HEK293 (cell line): ENCODE data around the gene CXADR.

ENCODE experiments used
- KLF16 ChIP-seq: fragments of 450-650 bp; formaldehyde crosslinking; IDR thresholded peaks from 2 replicates; pipeline ENCODE4 v1.5.1; 2017; ENCODE audit warnings: missing biosample characterization, missing genetic modification characterization
- KLF7 ChIP-seq: fragments of 450-650 bp; formaldehyde crosslinking; IDR thresholded peaks from 2 replicates; pipeline ENCODE4 v1.5.1; 2016; ENCODE audit warnings: missing biosample characterization, missing genetic modification characterization, borderline replicate concordance
- PRDM1 ChIP-seq: fragments of 450-650 bp; formaldehyde crosslinking; IDR thresholded peaks from 2 replicates; pipeline ENCODE4; 2016; ENCODE audit warnings: missing biosample characterization, missing genetic modification characterization
- SETDB1 ChIP-seq: IDR thresholded peaks from one replicate; pipeline ENCODE4 v1.6.1; 2017; ENCODE audit warnings: mild to moderate bottlenecking, low read length, moderate library complexity, mixed read lengths; ENCODE audit not compliant: insufficient read length
- SP2 ChIP-seq: fragments of 450-650 bp; formaldehyde crosslinking; IDR thresholded peaks from 2 replicates; pipeline ENCODE4 v1.5.1; 2016; ENCODE audit warnings: missing biosample characterization, missing genetic modification characterization
- ZBTB8A ChIP-seq: fragments of 450-650 bp; formaldehyde crosslinking; IDR thresholded peaks from 2 replicates; pipeline ENCODE4 v1.5.1; 2016; ENCODE audit warnings: missing biosample characterization, missing genetic modification characterization
- ZEB2 ChIP-seq: fragments of 450-650 bp; formaldehyde crosslinking; IDR thresholded peaks from 2 replicates; pipeline ENCODE4 v1.5.1; 2016; ENCODE audit warnings: missing biosample characterization, missing genetic modification characterization
- ZNF169 ChIP-seq: fragments of 450-650 bp; formaldehyde crosslinking; IDR thresholded peaks from 2 replicates; pipeline ENCODE4 v1.5.1; 2016; ENCODE audit warnings: missing biosample characterization, missing genetic modification characterization
- ZNF19 ChIP-seq: fragments of 450-650 bp; formaldehyde crosslinking; IDR thresholded peaks from 2 replicates; pipeline ENCODE4; 2016; ENCODE audit warnings: missing biosample characterization, missing genetic modification characterization, low read depth
- ZNF214 ChIP-seq: fragments of 450-650 bp; formaldehyde crosslinking; IDR thresholded peaks from 2 replicates; pipeline ENCODE4 v1.5.1; 2017; ENCODE audit warnings: missing biosample characterization, mild to moderate bottlenecking, missing genetic modification characterization, borderline replicate concordance
- ZNF239 ChIP-seq: fragments of 450-650 bp; formaldehyde crosslinking; IDR thresholded peaks from 2 replicates; pipeline ENCODE4 v1.5.1; 2016; ENCODE audit warnings: missing biosample characterization, missing genetic modification characterization
- ZNF366 ChIP-seq: fragments of 450-650 bp; formaldehyde crosslinking; conservative IDR thresholded peaks from 2 replicates; pipeline ENCODE4 v1.5.1; 2016; ENCODE audit warnings: missing biosample characterization, missing genetic modification characterization
- ZNF391 ChIP-seq: fragments of 450-650 bp; formaldehyde crosslinking; IDR thresholded peaks from 2 replicates; pipeline ENCODE4 v1.5.1; 2016; ENCODE audit warnings: low read depth, missing biosample characterization, missing genetic modification characterization, borderline replicate concordance
- ZNF394 ChIP-seq: fragments of 450-650 bp; formaldehyde crosslinking; IDR thresholded peaks from 2 replicates; pipeline ENCODE4 v1.5.1; 2016; ENCODE audit warnings: missing biosample characterization, missing genetic modification characterization, mild to moderate bottlenecking, moderate library complexity, borderline replicate concordance
- ZNF48 ChIP-seq: fragments of 450-650 bp; formaldehyde crosslinking; IDR thresholded peaks from 2 replicates; pipeline ENCODE4 v1.5.1; 2016; ENCODE audit warnings: missing biosample characterization, missing genetic modification characterization
- ZNF623 ChIP-seq: fragments of 450-650 bp; formaldehyde crosslinking; IDR thresholded peaks from 2 replicates; pipeline ENCODE4 v1.5.1; 2016; ENCODE audit warnings: missing biosample characterization, missing genetic modification characterization
- ZSCAN16 ChIP-seq: fragments of 450-650 bp; formaldehyde crosslinking; IDR thresholded peaks from 2 replicates; pipeline ENCODE4 v1.5.1; 2016; ENCODE audit warnings: missing biosample characterization, missing genetic modification characterization
- ZSCAN23 ChIP-seq: fragments of 450-650 bp; formaldehyde crosslinking; IDR thresholded peaks from 2 replicates; pipeline ENCODE4 v1.5.1; 2016; ENCODE audit warnings: missing biosample characterization, missing genetic modification characterization
- TF ChIP-seq, protein P1 (sequence below): fragments of 450-650 bp; formaldehyde crosslinking; IDR thresholded peaks from 2 replicates; pipeline ENCODE4 v1.5.1; 2016; ENCODE audit warnings: missing biosample characterization, missing genetic modification characterization, low read depth
- TF ChIP-seq, protein P2 (sequence below): fragments of 450-650 bp; formaldehyde crosslinking; IDR thresholded peaks from 2 replicates; pipeline ENCODE4 v1.5.1; 2016; ENCODE audit warnings: missing biosample characterization, missing genetic modification characterization
- TF ChIP-seq, protein P3 (sequence below): fragments of 450-650 bp; formaldehyde crosslinking; optimal IDR thresholded peaks from 2 replicates; pipeline ENCODE3; 2016; ENCODE audit warnings: missing biosample characterization, mild to moderate bottlenecking, missing genetic modification characterization
- TF ChIP-seq, protein P4 (sequence below): fragments of 450-650 bp; formaldehyde crosslinking; conservative IDR thresholded peaks from 2 replicates; pipeline ENCODE4 v1.5.1; 2016; ENCODE audit warnings: low read depth, missing biosample characterization, missing genetic modification characterization
- TF ChIP-seq, protein P5 (sequence below): fragments of 450-650 bp; formaldehyde crosslinking; IDR thresholded peaks from 2 replicates; pipeline ENCODE4 v1.5.1; 2016; ENCODE audit warnings: missing biosample characterization, missing genetic modification characterization, borderline replicate concordance
- TF ChIP-seq, protein P6 (sequence below): fragments of 450-650 bp; formaldehyde crosslinking; IDR thresholded peaks from 2 replicates; pipeline ENCODE4 v1.5.1; 2016; ENCODE audit warnings: missing biosample characterization, missing genetic modification characterization

CXADR gene

DNA sequence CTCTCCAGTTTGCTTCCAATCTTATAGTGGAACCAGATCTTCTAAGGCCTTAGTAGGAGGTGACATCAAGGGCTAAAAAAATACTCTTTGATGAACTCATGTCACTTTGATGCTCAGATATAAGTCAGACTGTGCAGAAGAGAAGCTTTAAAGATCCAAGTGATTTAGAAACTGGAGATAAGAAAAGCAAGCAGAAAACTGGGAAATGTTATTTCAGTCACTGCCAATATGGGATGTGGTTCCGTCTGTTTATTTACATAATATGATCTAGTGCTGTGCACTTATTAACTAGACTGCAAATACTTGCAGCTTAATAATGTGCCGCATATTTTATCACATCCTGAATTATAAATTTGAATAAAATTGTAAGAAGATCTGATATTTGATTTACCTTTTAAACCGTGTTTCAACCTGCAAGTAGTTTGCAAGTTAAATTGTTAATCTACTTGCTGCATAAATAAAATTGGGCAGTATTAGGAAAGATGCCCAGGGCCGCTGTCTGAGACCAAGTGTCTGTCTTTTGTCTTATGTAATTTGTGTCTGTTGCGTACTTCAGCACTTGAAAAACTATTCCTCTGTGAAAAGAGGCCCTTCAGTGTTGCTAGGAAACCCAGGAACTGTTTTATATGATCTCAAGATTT, 29.6 kb downstream of the CXADR start (continued):
- TF ChIP-seq, protein P1, sequence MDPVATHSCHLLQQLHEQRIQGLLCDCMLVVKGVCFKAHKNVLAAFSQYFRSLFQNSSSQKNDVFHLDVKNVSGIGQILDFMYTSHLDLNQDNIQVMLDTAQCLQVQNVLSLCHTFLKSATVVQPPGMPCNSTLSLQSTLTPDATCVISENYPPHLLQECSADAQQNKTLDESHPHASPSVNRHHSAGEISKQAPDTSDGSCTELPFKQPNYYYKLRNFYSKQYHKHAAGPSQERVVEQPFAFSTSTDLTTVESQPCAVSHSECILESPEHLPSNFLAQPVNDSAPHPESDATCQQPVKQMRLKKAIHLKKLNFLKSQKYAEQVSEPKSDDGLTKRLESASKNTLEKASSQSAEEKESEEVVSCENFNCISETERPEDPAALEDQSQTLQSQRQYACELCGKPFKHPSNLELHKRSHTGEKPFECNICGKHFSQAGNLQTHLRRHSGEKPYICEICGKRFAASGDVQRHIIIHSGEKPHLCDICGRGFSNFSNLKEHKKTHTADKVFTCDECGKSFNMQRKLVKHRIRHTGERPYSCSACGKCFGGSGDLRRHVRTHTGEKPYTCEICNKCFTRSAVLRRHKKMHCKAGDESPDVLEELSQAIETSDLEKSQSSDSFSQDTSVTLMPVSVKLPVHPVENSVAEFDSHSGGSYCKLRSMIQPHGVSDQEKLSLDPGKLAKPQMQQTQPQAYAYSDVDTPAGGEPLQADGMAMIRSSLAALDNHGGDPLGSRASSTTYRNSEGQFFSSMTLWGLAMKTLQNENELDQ (tag by site-specific recombination), result no peak
- TF ChIP-seq ZNF391 (tag by site-specific recombination), result no peak
- TF ChIP-seq SETDB1, result no peak
- TF ChIP-seq ZNF214 (tag by site-specific recombination), result no peak
- TF ChIP-seq ZNF239 (tag by site-specific recombination), result no peak
- TF ChIP-seq KLF16 (tag by site-specific recombination), result no peak
- TF ChIP-seq ZNF48 (tag by site-specific recombination), result no peak
- TF ChIP-seq ZEB2 (tag by site-specific recombination), result peak; percentile 74; the same call in 1 of the 2 replicates
- TF ChIP-seq KLF7 (tag by site-specific recombination), result no peak
- peak; percentile 88 for TF ChIP-seq ZNF394 (tag by site-specific recombination)
- no peak for TF ChIP-seq ZNF623 (tag by site-specific recombination)
- peak; percentile 58 for TF ChIP-seq ZNF366 (tag by site-specific recombination)
- TF ChIP-seq ZSCAN23 (tag by site-specific recombination), result peak; percentile 68; the same call in 1 of the 2 replicates
- TF ChIP-seq, protein P2, sequence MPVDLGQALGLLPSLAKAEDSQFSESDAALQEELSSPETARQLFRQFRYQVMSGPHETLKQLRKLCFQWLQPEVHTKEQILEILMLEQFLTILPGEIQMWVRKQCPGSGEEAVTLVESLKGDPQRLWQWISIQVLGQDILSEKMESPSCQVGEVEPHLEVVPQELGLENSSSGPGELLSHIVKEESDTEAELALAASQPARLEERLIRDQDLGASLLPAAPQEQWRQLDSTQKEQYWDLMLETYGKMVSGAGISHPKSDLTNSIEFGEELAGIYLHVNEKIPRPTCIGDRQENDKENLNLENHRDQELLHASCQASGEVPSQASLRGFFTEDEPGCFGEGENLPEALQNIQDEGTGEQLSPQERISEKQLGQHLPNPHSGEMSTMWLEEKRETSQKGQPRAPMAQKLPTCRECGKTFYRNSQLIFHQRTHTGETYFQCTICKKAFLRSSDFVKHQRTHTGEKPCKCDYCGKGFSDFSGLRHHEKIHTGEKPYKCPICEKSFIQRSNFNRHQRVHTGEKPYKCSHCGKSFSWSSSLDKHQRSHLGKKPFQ (tag by site-specific recombination), result no peak
- TF ChIP-seq SP2 (tag by site-specific recombination), result no peak
- TF ChIP-seq ZSCAN16 (tag by site-specific recombination), result no peak
- no peak for TF ChIP-seq ZNF19 (tag by site-specific recombination)
- TF ChIP-seq, protein P3, sequence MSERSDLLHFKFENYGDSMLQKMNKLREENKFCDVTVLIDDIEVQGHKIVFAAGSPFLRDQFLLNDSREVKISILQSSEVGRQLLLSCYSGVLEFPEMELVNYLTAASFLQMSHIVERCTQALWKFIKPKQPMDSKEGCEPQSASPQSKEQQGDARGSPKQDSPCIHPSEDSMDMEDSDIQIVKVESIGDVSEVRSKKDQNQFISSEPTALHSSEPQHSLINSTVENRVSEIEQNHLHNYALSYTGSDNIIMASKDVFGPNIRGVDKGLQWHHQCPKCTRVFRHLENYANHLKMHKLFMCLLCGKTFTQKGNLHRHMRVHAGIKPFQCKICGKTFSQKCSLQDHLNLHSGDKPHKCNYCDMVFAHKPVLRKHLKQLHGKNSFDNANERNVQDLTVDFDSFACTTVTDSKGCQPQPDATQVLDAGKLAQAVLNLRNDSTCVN (tag by site-specific recombination), result no peak
- TF ChIP-seq, protein P4, sequence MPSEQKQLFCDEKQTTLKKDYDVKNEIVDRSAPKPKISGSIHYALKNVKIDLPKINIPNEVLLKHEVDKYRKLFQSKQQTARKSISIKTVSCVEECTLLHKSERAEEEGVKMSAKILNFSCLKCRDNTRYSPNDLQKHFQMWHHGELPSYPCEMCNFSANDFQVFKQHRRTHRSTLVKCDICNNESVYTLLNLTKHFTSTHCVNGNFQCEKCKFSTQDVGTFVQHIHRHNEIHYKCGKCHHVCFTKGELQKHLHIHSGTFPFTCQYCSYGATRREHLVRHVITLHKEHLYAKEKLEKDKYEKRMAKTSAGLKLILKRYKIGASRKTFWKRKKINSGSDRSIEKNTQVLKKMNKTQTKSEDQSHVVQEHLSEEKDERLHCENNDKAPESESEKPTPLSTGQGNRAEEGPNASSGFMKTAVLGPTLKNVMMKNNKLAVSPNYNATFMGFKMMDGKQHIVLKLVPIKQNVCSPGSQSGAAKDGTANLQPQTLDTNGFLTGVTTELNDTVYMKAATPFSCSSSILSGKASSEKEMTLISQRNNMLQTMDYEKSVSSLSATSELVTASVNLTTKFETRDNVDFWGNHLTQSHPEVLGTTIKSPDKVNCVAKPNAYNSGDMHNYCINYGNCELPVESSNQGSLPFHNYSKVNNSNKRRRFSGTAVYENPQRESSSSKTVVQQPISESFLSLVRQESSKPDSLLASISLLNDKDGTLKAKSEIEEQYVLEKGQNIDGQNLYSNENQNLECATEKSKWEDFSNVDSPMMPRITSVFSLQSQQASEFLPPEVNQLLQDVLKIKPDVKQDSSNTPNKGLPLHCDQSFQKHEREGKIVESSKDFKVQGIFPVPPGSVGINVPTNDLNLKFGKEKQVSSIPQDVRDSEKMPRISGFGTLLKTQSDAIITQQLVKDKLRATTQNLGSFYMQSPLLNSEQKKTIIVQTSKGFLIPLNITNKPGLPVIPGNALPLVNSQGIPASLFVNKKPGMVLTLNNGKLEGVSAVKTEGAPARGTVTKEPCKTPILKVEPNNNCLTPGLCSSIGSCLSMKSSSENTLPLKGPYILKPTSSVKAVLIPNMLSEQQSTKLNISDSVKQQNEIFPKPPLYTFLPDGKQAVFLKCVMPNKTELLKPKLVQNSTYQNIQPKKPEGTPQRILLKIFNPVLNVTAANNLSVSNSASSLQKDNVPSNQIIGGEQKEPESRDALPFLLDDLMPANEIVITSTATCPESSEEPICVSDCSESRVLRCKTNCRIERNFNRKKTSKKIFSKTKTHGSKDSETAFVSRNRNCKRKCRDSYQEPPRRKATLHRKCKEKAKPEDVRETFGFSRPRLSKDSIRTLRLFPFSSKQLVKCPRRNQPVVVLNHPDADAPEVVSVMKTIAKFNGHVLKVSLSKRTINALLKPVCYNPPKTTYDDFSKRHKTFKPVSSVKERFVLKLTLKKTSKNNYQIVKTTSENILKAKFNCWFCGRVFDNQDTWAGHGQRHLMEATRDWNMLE (tag by site-specific recombination), result 0 out of 2 replicates have a peak, but pooled peaks have one; percentile 14
- no peak for TF ChIP-seq ZNF169 (tag by site-specific recombination)
- TF ChIP-seq, protein P5, sequence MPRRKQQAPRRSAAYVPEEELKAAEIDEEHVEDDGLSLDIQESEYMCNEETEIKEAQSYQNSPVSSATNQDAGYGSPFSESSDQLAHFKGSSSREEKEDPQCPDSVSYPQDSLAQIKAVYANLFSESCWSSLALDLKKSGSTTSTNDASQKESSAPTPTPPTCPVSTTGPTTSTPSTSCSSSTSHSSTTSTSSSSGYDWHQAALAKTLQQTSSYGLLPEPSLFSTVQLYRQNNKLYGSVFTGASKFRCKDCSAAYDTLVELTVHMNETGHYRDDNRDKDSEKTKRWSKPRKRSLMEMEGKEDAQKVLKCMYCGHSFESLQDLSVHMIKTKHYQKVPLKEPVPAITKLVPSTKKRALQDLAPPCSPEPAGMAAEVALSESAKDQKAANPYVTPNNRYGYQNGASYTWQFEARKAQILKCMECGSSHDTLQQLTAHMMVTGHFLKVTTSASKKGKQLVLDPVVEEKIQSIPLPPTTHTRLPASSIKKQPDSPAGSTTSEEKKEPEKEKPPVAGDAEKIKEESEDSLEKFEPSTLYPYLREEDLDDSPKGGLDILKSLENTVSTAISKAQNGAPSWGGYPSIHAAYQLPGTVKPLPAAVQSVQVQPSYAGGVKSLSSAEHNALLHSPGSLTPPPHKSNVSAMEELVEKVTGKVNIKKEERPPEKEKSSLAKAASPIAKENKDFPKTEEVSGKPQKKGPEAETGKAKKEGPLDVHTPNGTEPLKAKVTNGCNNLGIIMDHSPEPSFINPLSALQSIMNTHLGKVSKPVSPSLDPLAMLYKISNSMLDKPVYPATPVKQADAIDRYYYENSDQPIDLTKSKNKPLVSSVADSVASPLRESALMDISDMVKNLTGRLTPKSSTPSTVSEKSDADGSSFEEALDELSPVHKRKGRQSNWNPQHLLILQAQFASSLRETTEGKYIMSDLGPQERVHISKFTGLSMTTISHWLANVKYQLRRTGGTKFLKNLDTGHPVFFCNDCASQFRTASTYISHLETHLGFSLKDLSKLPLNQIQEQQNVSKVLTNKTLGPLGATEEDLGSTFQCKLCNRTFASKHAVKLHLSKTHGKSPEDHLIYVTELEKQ, result peak; percentile 50; the same call in 1 of the 2 replicates
- TF ChIP-seq ZBTB8A (tag by site-specific recombination), result no peak
- TF ChIP-seq PRDM1 (tag by site-specific recombination), result no peak
- TF ChIP-seq, protein P6, sequence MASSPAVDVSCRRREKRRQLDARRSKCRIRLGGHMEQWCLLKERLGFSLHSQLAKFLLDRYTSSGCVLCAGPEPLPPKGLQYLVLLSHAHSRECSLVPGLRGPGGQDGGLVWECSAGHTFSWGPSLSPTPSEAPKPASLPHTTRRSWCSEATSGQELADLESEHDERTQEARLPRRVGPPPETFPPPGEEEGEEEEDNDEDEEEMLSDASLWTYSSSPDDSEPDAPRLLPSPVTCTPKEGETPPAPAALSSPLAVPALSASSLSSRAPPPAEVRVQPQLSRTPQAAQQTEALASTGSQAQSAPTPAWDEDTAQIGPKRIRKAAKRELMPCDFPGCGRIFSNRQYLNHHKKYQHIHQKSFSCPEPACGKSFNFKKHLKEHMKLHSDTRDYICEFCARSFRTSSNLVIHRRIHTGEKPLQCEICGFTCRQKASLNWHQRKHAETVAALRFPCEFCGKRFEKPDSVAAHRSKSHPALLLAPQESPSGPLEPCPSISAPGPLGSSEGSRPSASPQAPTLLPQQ, result no peak
